Sciatic nerve (tissue), 2 donors: ENCODE measurements around the gene ACOT4. TPM values are rescaled to one million over a fixed set of nuclear protein-coding genes. Genes with fewer than 3 reads are reported as not detected.
A peak's percentile ranks its signal among the peaks of the same experiment; 100 is the strongest.
"Not testable (repeated sequence)": the region's sequence is repeated elsewhere in the genome, so short reads cannot be mapped to it uniquely, and the experiment has no call there.

ENCODE experiments used
- ATAC-seq: fragments of 200-7000 bp; cut with Tn5 transposase; one replicate; pipeline ENCODE4 v1.9.1; 2020; ENCODE audit warnings: mild to moderate bottlenecking, moderate library complexity
- DNase-seq: peaks from one replicate; pipeline ENCODE4 v3.0.0-alpha.2; 2020; ENCODE audit warnings: low spot score
- intact Hi-C: fragments of 100-400 bp; cut with DNase I; formaldehyde crosslinking; loops from one replicate; pipeline ENCODE4 v1.14.2; 2022
- total RNA-seq: library from RNA; stranded (reverse); fragmentation: NEBNext Ultra II Directional; extraction: Animal tissue kit (Norgen Biotek cat#: 25700); gene quantifications from one replicate; pipeline ENCODE4 v1.2.1, GENCODE V29; 2021
- donor health status: DM: no; HTN: no; CAD: no.
- donor health status: DM: no; HTN: no; CAD: no.

Gene ACOT4
- total RNA-seq, 1 donor from 2014 or later, result 0.49 TPM

GRCh38 chr14:73573034-73573433 is 18.6 kb upstream of the ACOT4 start:
- intact Hi-C loops, result not testable (repeated sequence)

GRCh38 chr14:73573740-73574139 is 17.9 kb upstream of the ACOT4 start:
- intact Hi-C loops, DNase-seq, ATAC-seq: not testable (repeated sequence)

More at GRCh38 chr14:73573034-73573433, 18.6 kb upstream of the ACOT4 start:
- ATAC-seq, DNase-seq: not testable (repeated sequence)

GRCh38 chr14:73574251-73574650 is 17.4 kb upstream of the ACOT4 start:
- ATAC-seq, DNase-seq, intact Hi-C loops: not testable (repeated sequence)

- DNase-seq (no peak), ATAC-seq (no peak)
- intact Hi-C loops, result no loop called here
Measured at GRCh38 chr14:73576391-73576790, 15.3 kb upstream of the ACOT4 start.

GRCh38 chr14:73577214-73577613 is 14.5 kb upstream of the ACOT4 start:
- ATAC-seq, result peak; percentile 61
- DNase-seq, intact Hi-C loops: not testable (repeated sequence)

- DNase-seq, intact Hi-C loops: not testable (repeated sequence)
- ATAC-seq, result peak; percentile 45
Measured at GRCh38 chr14:73582102-73582979, 9.3 kb upstream of the ACOT4 start.

- DNase-seq (no peak), ATAC-seq (no peak)
- intact Hi-C loops, result no loop called here
Measured at GRCh38 chr14:73588695-73589094, 3.0 kb upstream of the ACOT4 start.

GRCh38 chr14:73589116-73589515 is 2.6 kb upstream of the ACOT4 start:
- intact Hi-C loops, result no loop called here
- ATAC-seq (no peak), DNase-seq (no peak)

GRCh38 chr14:73590673-73591004 is 1.0 kb upstream of the ACOT4 start:
- intact Hi-C loops, ATAC-seq, DNase-seq: not testable (repeated sequence)

- no peak for DNase-seq
- ATAC-seq, result no peak
Measured at GRCh38 chr14:73594491-73594890, 2.8 kb downstream of the ACOT4 start.

GRCh38 chr14:73599499-73599898 is 7.8 kb downstream of the ACOT4 start:
- intact Hi-C loops, result no loop called here
- DNase-seq (no peak), ATAC-seq (no peak)

More at GRCh38 chr14:73594491-73594890, 2.8 kb downstream of the ACOT4 start:
- intact Hi-C loops, result no loop called here

GRCh38 chr14:73602994-73603393 is 11.3 kb downstream of the ACOT4 start:
- intact Hi-C loops, result no loop called here
- ATAC-seq (no peak), DNase-seq (no peak)

- ATAC-seq, result no peak
Measured at GRCh38 chr14:73606271-73606670, 14.6 kb downstream of the ACOT4 start.

GRCh38 chr14:73607241-73607640 is 15.6 kb downstream of the ACOT4 start:
- intact Hi-C loops, result no loop called here
- ATAC-seq, result no peak
- DNase-seq, result no peak

More at GRCh38 chr14:73606271-73606670, 14.6 kb downstream of the ACOT4 start:
- intact Hi-C loops, result no loop called here
- no peak for DNase-seq

- ATAC-seq, result no peak
Measured at GRCh38 chr14:73610687-73611086, 19.0 kb downstream of the ACOT4 start.

GRCh38 chr14:73612339-73613045 is 20.8 kb downstream of the ACOT4 start, which contains the start of gene ACOT6:
Gene ACOT6 (plus strand): TSS chr14:73612517. CDS start chr14:73612572, 55 bp downstream.
- peak; percentile 85 for DNase-seq
- ATAC-seq, result peak; percentile 96
- intact Hi-C loops, result no loop called here

More at GRCh38 chr14:73610687-73611086, 19.0 kb downstream of the ACOT4 start:
- DNase-seq, result no peak
- intact Hi-C loops, result no loop called here

- intact Hi-C loops, result no loop called here
- peak; percentile 26 for ATAC-seq
- no peak for DNase-seq
Measured at GRCh38 chr14:73613046-73613383, 21.3 kb downstream of the ACOT4 start.

- DNase-seq, result no peak
- ATAC-seq, result no peak
- intact Hi-C loops, result no loop called here
Measured at GRCh38 chr14:73613419-73613963, 21.8 kb downstream of the ACOT4 start.

- ATAC-seq (no peak), DNase-seq (no peak)
- intact Hi-C loops, result no loop called here
Measured at GRCh38 chr14:73616831-73617230, 25.2 kb downstream of the ACOT4 start.

- DNase-seq (no peak), ATAC-seq (no peak)
- intact Hi-C loops, result no loop called here
Measured at GRCh38 chr14:73619524-73619923, 27.9 kb downstream of the ACOT4 start.
